Endodermal cell (in vitro differentiated cells): ENCODE results near the gene EPGN. TPM values are rescaled to one million over a fixed set of nuclear protein-coding genes. Genes with fewer than 3 reads are reported as not detected.

Experiments
- DNase-seq: peaks from one replicate; pipeline ENCODE4 v3.0.0-alpha.2; 2017
- H3K27ac ChIP-seq: 2 replicates; pipeline ENCODE4 v1.5.1; 2013; ENCODE audit warnings: mild to moderate bottlenecking, low read depth, low read length, moderate library complexity
- H3K27me3 ChIP-seq: 2 replicates; pipeline ENCODE4 v1.6.1; 2013; ENCODE audit warnings: mild to moderate bottlenecking, low read length, moderate library complexity; ENCODE audit not compliant: insufficient read depth, control insufficient read depth, poor library complexity, severe bottlenecking
- H3K36me3 ChIP-seq: 2 replicates; pipeline ENCODE4 v1.7.0; 2013; ENCODE audit warnings: mild to moderate bottlenecking, low read length, moderate library complexity; ENCODE audit not compliant: control insufficient read depth, insufficient read depth
- H3K4me1 ChIP-seq: one replicate; pipeline ENCODE4 v1.7.0; 2013; ENCODE audit warnings: low read length; ENCODE audit not compliant: control insufficient read depth, insufficient read depth
- H3K4me3 ChIP-seq: 2 replicates; pipeline ENCODE4 v1.5.1; 2013; ENCODE audit warnings: mild to moderate bottlenecking, low read length, moderate library complexity
- H3K9ac ChIP-seq: 2 replicates; pipeline ENCODE4 v1.6.1; 2013; ENCODE audit warnings: mild to moderate bottlenecking, low read length, moderate library complexity; ENCODE audit not compliant: poor library complexity, severe bottlenecking; ENCODE audit errors: extremely low read depth
- H3K9me3 ChIP-seq: 2 replicates; pipeline ENCODE4 v1.6.1; 2013; ENCODE audit warnings: mild to moderate bottlenecking, low read length, moderate library complexity; ENCODE audit not compliant: control insufficient read depth
- H3K27ac Mint-ChIP-seq: 2 replicates; pipeline ENCODE4 v1.8.0; 2020; ENCODE audit warnings: mixed read lengths
- H3K27me3 Mint-ChIP-seq: 2 replicates; pipeline ENCODE4 v1.8.0; 2021; ENCODE audit warnings: mild to moderate bottlenecking, mixed read lengths; ENCODE audit not compliant: insufficient read depth
- H3K36me3 Mint-ChIP-seq: 2 replicates; pipeline ENCODE4 v1.8.0; 2020; ENCODE audit warnings: low read depth, mixed read lengths
- H3K4me1 Mint-ChIP-seq: 2 replicates; pipeline ENCODE4 v1.8.0; 2020; ENCODE audit warnings: mixed read lengths
- H3K4me3 Mint-ChIP-seq: 2 replicates; pipeline ENCODE4 v1.8.0; 2020; ENCODE audit warnings: mild to moderate bottlenecking, moderate library complexity, mixed read lengths
- H3K9me3 Mint-ChIP-seq: 2 replicates; pipeline ENCODE4 v1.8.0; 2020; ENCODE audit warnings: mild to moderate bottlenecking, mixed read lengths
- CTCF ChIP-seq: fragments of 200-600 bp; sonication (generic); conservative IDR thresholded peaks from 2 replicates; pipeline ENCODE4 v1.5.0; 2021; ENCODE audit warnings: antibody characterized with exemption, mild to moderate bottlenecking
- WGBS, 2 experiments: methylation state at CpG; one replicate each; pipeline versions ENCODE4 v1.1.5 to v1.1.7; 2013; ENCODE audit warnings: missing lambda C conversion rate in 2 of 2, mixed read lengths in 1 of 2; ENCODE audit not compliant: insufficient coverage in 1 of 2, insufficient read length in 1 of 2; 5-methylcytosine and 5-hydroxymethylcytosine counted together
- total RNA-seq, 2 donors: library from RNA; stranded (reverse); fragmentation: NEBNext Ultra II Directional in 1 of 2; extraction: Animal tissue kit (Norgen Biotek cat#: 25700) in 1 of 2; gene quantifications; 2 replicates in 1 of 2; 3 replicates in 1 of 2; pipeline ENCODE4 v1.2.1, GENCODE V29; 2021

Gene EPGN
- total RNA-seq, 2 donors from 2014 or later: not detected

- Histone ChIP-seq H3K27ac (no peak overlapping the region), H3K4me1 (no peaks in the 10 kb centered on the region), H3K36me3 (no peaks in the 10 kb centered on the region), H3K9ac (no peak overlapping the region), H3K27me3 (peaks cover 9% of the 10 kb centered on the region), H3K9me3 (no peaks in the 10 kb centered on the region), H3K4me3 (no peak overlapping the region)
- no peak overlapping the region for H3K4me3 Mint-ChIP-seq
- DNase-seq: no peak
- TF ChIP-seq CTCF: no peak
- 100% methylated on average over 2 of the region's 2 CpGs; no CpG with 5 or more reads in 1 of the 2 experiments for WGBS, 2 experiments
- H3K9me3 Mint-ChIP-seq: no peaks in the 10 kb centered on the region
- no peaks in the 10 kb centered on the region for H3K36me3 Mint-ChIP-seq
- H3K27me3 Mint-ChIP-seq: no peaks in the 10 kb centered on the region
- H3K27ac Mint-ChIP-seq: no peak overlapping the region
- H3K4me1 Mint-ChIP-seq: peaks cover 10% of the 10 kb centered on the region
These were observed 17.6 kb downstream of the EPGN start for GRCh38 chr4:74325886-74326285.

- H3K4me3 Mint-ChIP-seq: no peak overlapping the region
- no peaks in the 10 kb centered on the region for H3K9me3 ChIP-seq
- no peak overlapping the region for H3K9ac ChIP-seq
- no peak overlapping the region for H3K27ac Mint-ChIP-seq
- WGBS, 2 experiments: 94 to 100% methylated on average over 1 to 3 of the region's 3 CpGs
- H3K36me3 ChIP-seq: no peaks in the 10 kb centered on the region
- H3K27me3 ChIP-seq: peaks cover 9% of the 10 kb centered on the region
- H3K4me1 ChIP-seq: no peaks in the 10 kb centered on the region
- no peak for TF ChIP-seq CTCF
- no peak overlapping the region for H3K4me3 ChIP-seq
- H3K36me3 Mint-ChIP-seq: no peaks in the 10 kb centered on the region
- H3K27ac ChIP-seq: no peak overlapping the region
- no peaks in the 10 kb centered on the region for H3K9me3 Mint-ChIP-seq
- H3K4me1 Mint-ChIP-seq: peaks cover 7% of the 10 kb centered on the region
- DNase-seq: no peak
- H3K27me3 Mint-ChIP-seq: no peaks in the 10 kb centered on the region
These were observed 19.5 kb downstream of the EPGN start for GRCh38 chr4:74327762-74328161.

- H3K4me1 Mint-ChIP-seq: peaks cover 7% of the 10 kb centered on the region
- H3K36me3 Mint-ChIP-seq: no peaks in the 10 kb centered on the region
- no peaks in the 10 kb centered on the region for H3K27me3 Mint-ChIP-seq
- H3K9me3 Mint-ChIP-seq: no peaks in the 10 kb centered on the region
- WGBS, 2 experiments: 91 to 100% methylated on average over 1 of the region's 1 CpG
- H3K9me3 ChIP-seq: no peaks in the 10 kb centered on the region
- H3K27ac ChIP-seq: no peak overlapping the region
- no peak for TF ChIP-seq CTCF
- no peak overlapping the region for H3K4me3 ChIP-seq
- no peak overlapping the region for H3K9ac ChIP-seq
- no peak for DNase-seq
- peaks cover 2% of the 10 kb centered on the region for H3K27me3 ChIP-seq
- no peaks in the 10 kb centered on the region for H3K4me1 ChIP-seq
- H3K36me3 ChIP-seq: no peaks in the 10 kb centered on the region
- no peak overlapping the region for H3K27ac Mint-ChIP-seq
- H3K4me3 Mint-ChIP-seq: no peak overlapping the region
These were observed 20.2 kb downstream of the EPGN start for GRCh38 chr4:74328501-74328900.
